Esophagus squamous epithelium (tissue), 4 donors: ENCODE results near the gene MORC3.

Experiments
- POLR2A ChIP-seq, 4 donors: fragments of 450-650 bp; IDR thresholded peaks; one replicate each; pipeline ENCODE4 v1.6.1; 2017; ENCODE audit warnings: antibody characterized with exemption in 4 of 4, mild to moderate bottlenecking in 4 of 4, moderate library complexity in 3 of 4
- TF ChIP-seq, protein P1 (sequence below), 6 experiments: fragments of 450-650 bp in 4 of 6; fragments of 200-600 bp in 2 of 6; sonication (generic) in 2 of 6; IDR thresholded peaks; one replicate each; pipeline ENCODE4 v1.5.1; 2016 to 2019; ENCODE audit warnings: antibody characterized with exemption in 6 of 6, mild to moderate bottlenecking in 4 of 6, moderate library complexity in 4 of 6

- no peak for TF ChIP-seq POLR2A (IDR thresholded peaks at IDR 0.05)
- TF ChIP-seq, protein P1, sequence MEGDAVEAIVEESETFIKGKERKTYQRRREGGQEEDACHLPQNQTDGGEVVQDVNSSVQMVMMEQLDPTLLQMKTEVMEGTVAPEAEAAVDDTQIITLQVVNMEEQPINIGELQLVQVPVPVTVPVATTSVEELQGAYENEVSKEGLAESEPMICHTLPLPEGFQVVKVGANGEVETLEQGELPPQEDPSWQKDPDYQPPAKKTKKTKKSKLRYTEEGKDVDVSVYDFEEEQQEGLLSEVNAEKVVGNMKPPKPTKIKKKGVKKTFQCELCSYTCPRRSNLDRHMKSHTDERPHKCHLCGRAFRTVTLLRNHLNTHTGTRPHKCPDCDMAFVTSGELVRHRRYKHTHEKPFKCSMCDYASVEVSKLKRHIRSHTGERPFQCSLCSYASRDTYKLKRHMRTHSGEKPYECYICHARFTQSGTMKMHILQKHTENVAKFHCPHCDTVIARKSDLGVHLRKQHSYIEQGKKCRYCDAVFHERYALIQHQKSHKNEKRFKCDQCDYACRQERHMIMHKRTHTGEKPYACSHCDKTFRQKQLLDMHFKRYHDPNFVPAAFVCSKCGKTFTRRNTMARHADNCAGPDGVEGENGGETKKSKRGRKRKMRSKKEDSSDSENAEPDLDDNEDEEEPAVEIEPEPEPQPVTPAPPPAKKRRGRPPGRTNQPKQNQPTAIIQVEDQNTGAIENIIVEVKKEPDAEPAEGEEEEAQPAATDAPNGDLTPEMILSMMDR (IDR thresholded peaks at IDR 0.05) = no peak
Measured at GRCh38 chr21:36350282-36350910, 30.4 kb downstream of the MORC3 start.
